H9 (cell line): ENCODE measurements around the gene DCAF6. TPM values are rescaled to one million over a fixed set of nuclear protein-coding genes. Genes with fewer than 3 reads are reported as not detected.
A peak's percentile ranks its signal among the peaks of the same experiment; 100 is the strongest.

ENCODE experiments used
- DNase-seq: peaks from one replicate; pipeline ENCODE4 v3.0.0-alpha.2; 2017
- H2AFZ ChIP-seq: one replicate; pipeline ENCODE4 v1.6.1; 2013; ENCODE audit warnings: mild to moderate bottlenecking, low read length, control low read depth, moderate library complexity
- H2AK5ac ChIP-seq: 2 replicates; pipeline ENCODE4 v1.6.1; 2013; ENCODE audit warnings: low read length, control low read depth, mixed read lengths; ENCODE audit not compliant: insufficient read length
- H2BK120ac ChIP-seq: one replicate; pipeline ENCODE4 v1.6.1; 2013; ENCODE audit warnings: low read depth, mild to moderate bottlenecking, low read length, control low read depth, inconsistent platforms; ENCODE audit not compliant: poor library complexity, severe bottlenecking
- H2BK12ac ChIP-seq: 2 replicates; pipeline ENCODE4 v1.6.1; 2013; ENCODE audit warnings: low read length, control low read depth, mixed read lengths, low read depth; ENCODE audit not compliant: insufficient read length
- H2BK15ac ChIP-seq: 2 replicates; pipeline ENCODE4 v1.6.1; 2013; ENCODE audit warnings: low read depth, low read length, control low read depth
- H2BK20ac ChIP-seq: one replicate; pipeline ENCODE4 v1.6.1; 2013; ENCODE audit warnings: low read depth, mild to moderate bottlenecking, low read length, control low read depth, inconsistent platforms; ENCODE audit not compliant: poor library complexity, severe bottlenecking
- H2BK5ac ChIP-seq: 2 replicates; pipeline ENCODE4 v1.6.1; 2013; ENCODE audit warnings: low read length, control low read depth, mixed read lengths; ENCODE audit not compliant: insufficient read length
- H3K14ac ChIP-seq: 2 replicates; pipeline ENCODE4 v1.6.1; 2013; ENCODE audit warnings: low read length, control low read depth; ENCODE audit not compliant: insufficient read depth
- H3K18ac ChIP-seq: 2 replicates; pipeline ENCODE4 v1.6.1; 2013; ENCODE audit warnings: low read depth, mild to moderate bottlenecking, mixed read lengths, low read length, control low read depth; ENCODE audit not compliant: insufficient read length
- H3K23ac ChIP-seq: 2 replicates; pipeline ENCODE4 v1.6.1; 2013; ENCODE audit warnings: low read length, control low read depth, mixed read lengths, low read depth; ENCODE audit not compliant: insufficient read length
- H3K23me2 ChIP-seq: 2 replicates; pipeline ENCODE4 v1.6.1; 2013; ENCODE audit warnings: low read depth, mild to moderate bottlenecking, mixed read lengths, low read length, control low read depth; ENCODE audit not compliant: insufficient read length, poor library complexity, severe bottlenecking
- H3K27ac ChIP-seq: 2 replicates; pipeline ENCODE4 v1.5.1; 2013; ENCODE audit warnings: low read length, control low read depth, mixed read lengths, low read depth; ENCODE audit not compliant: insufficient read length
- H3K27me3 ChIP-seq: 2 replicates; pipeline ENCODE4 v1.6.1; 2013; ENCODE audit warnings: low read length, control low read depth, inconsistent platforms; ENCODE audit not compliant: insufficient read depth
- H3K4ac ChIP-seq: 2 replicates; pipeline ENCODE4 v1.6.1; 2013; ENCODE audit warnings: low read depth, mild to moderate bottlenecking, control low read depth, inconsistent platforms, low read length, moderate library complexity
- H3K4me1 ChIP-seq: 2 replicates; pipeline ENCODE4 v1.6.1; 2013; ENCODE audit warnings: low read length, control low read depth, inconsistent platforms; ENCODE audit not compliant: insufficient read depth
- H3K4me2 ChIP-seq: 2 replicates; pipeline ENCODE4 v1.6.1; 2013; ENCODE audit warnings: low read length, control low read depth, mixed read lengths; ENCODE audit not compliant: insufficient read length, insufficient read depth
- H3K56ac ChIP-seq: 2 replicates; pipeline ENCODE4 v1.6.1; 2013; ENCODE audit warnings: low read depth, mild to moderate bottlenecking, mixed read lengths, low read length, control low read depth; ENCODE audit not compliant: insufficient read length
- H3K79me1 ChIP-seq: 2 replicates; pipeline ENCODE4 v1.6.1; 2013; ENCODE audit warnings: low read depth, mild to moderate bottlenecking, moderate library complexity, low read length, control low read depth, inconsistent platforms; ENCODE audit not compliant: insufficient read depth, poor library complexity, severe bottlenecking
- H3K79me2 ChIP-seq: 2 replicates; pipeline ENCODE4 v1.6.1; 2013; ENCODE audit warnings: low read length, control low read depth, inconsistent platforms; ENCODE audit not compliant: insufficient read depth
- H3K9ac ChIP-seq: 2 replicates; pipeline ENCODE4 v1.6.1; 2013; ENCODE audit warnings: low read length, control low read depth, mixed read lengths; ENCODE audit not compliant: insufficient read length; ENCODE audit errors: extremely low read depth
- H3K9me3 ChIP-seq: one replicate; pipeline ENCODE4 v1.6.1; 2013; ENCODE audit warnings: low read depth, low read length, inconsistent platforms; ENCODE audit not compliant: control insufficient read depth
- H3T11ph ChIP-seq: one replicate; pipeline ENCODE4 v1.6.1; 2013; ENCODE audit warnings: mild to moderate bottlenecking, low read length, control low read depth, inconsistent platforms
- H4K20me1 ChIP-seq: one replicate; pipeline ENCODE4 v1.6.1; 2013; ENCODE audit not compliant: control insufficient read depth, insufficient read length, insufficient read depth
- H4K5ac ChIP-seq: 2 replicates; pipeline ENCODE4 v1.6.1; 2013; ENCODE audit warnings: low read depth, mild to moderate bottlenecking, mixed read lengths, low read length, control low read depth; ENCODE audit not compliant: insufficient read length
- H4K8ac ChIP-seq: replicated peaks from 2 replicates; pipeline ENCODE4 v1.6.1; 2013; ENCODE audit warnings: low read length, control low read depth, mixed read lengths, low read depth; ENCODE audit not compliant: insufficient read length
- H4K91ac ChIP-seq: 2 replicates; pipeline ENCODE4 v1.6.1; 2013; ENCODE audit warnings: low read depth, mild to moderate bottlenecking, moderate library complexity, mixed read lengths, low read length, control low read depth; ENCODE audit not compliant: insufficient read length
- H3K27ac Mint-ChIP-seq, 3 experiments: 2 replicates in 2 of 3; 3 replicates in 1 of 3; pipeline ENCODE4 v1.8.0; 2020 to 2021; ENCODE audit warnings: mixed read lengths in 3 of 3, mild to moderate bottlenecking in 1 of 3, moderate library complexity in 1 of 3
- H3K27me3 Mint-ChIP-seq: 2 replicates; pipeline ENCODE4 v1.8.0; 2021; ENCODE audit warnings: low read depth, mild to moderate bottlenecking, moderate library complexity, mixed read lengths
- H3K36me3 Mint-ChIP-seq, 3 experiments: 2 replicates in 2 of 3; 3 replicates in 1 of 3; pipeline ENCODE4 v1.8.0; 2020 to 2021; ENCODE audit warnings: low read depth in 3 of 3, mixed read lengths in 3 of 3; ENCODE audit not compliant: insufficient read depth in 1 of 3
- H3K4me1 Mint-ChIP-seq, 2 experiments: 2 replicates each; pipeline ENCODE4 v1.8.0; 2020; ENCODE audit warnings: mixed read lengths in 2 of 2
- H3K4me3 Mint-ChIP-seq, 2 experiments: 2 replicates in 1 of 2; 3 replicates in 1 of 2; pipeline ENCODE4 v1.8.0; 2020 to 2021; ENCODE audit warnings: mild to moderate bottlenecking in 2 of 2, mixed read lengths in 2 of 2, moderate library complexity in 1 of 2
- H3K9me3 Mint-ChIP-seq, 2 experiments: 2 replicates in 1 of 2; 3 replicates in 1 of 2; pipeline ENCODE4 v1.8.0; 2020; ENCODE audit warnings: mild to moderate bottlenecking in 2 of 2, mixed read lengths in 2 of 2, moderate library complexity in 1 of 2
- WGBS: extraction: QIAGEN DNeasy Blood & Tissue Kit; methylation state at CpG from one replicate; pipeline ENCODE4 v1.1.7; 2013; ENCODE audit warnings: missing lambda C conversion rate, low lambda C conversion rate, mixed read lengths; ENCODE audit not compliant: insufficient read length; ENCODE audit errors: extremely low coverage; 5-methylcytosine and 5-hydroxymethylcytosine counted together
- total RNA-seq: library from RNA; stranded (reverse); gene quantifications from 2 replicates; pipeline ENCODE4 v1.2.1, GENCODE V29; 2021
- TF ChIP-seq, protein P1 (sequence below): fragments of 200-600 bp; sonication (generic); conservative IDR thresholded peaks from 3 replicates; pipeline ENCODE4 v1.8.0; 2021; ENCODE audit warnings: antibody characterized with exemption, mild to moderate bottlenecking

The DCAF6 gene
- total RNA-seq, 1 experiment from 2014 or later: 16.0 TPM

- H4K20me1 ChIP-seq: no peaks in the 10 kb centered on the region
- no peak overlapping the region for H4K5ac ChIP-seq
- whole genome bisulfite sequencing: no CpG with 5 or more reads among the region's 5 CpGs
- peak overlapping the region; percentile 88 to 97 for H3K4me3 Mint-ChIP-seq
- peaks cover 0 to 3% of the 10 kb centered on the region in 2 experiments; a peak in 1 of 5 replicates for H3K9me3 Mint-ChIP-seq
- H3K27me3 Mint-ChIP-seq: no peaks in the 10 kb centered on the region
- no peak overlapping the region for H3K56ac ChIP-seq
- H3K14ac ChIP-seq: no peak overlapping the region
- peak overlapping the region; percentile 74 for H3K4me2 ChIP-seq
- peaks cover 11% of the 10 kb centered on the region for H3K23me2 ChIP-seq
- H3K27me3 ChIP-seq: no peaks in the 10 kb centered on the region
- no peak overlapping the region for H2BK5ac ChIP-seq
- H3K36me3 Mint-ChIP-seq: peaks cover 0 to 14% (median 6%) of the 10 kb centered on the region in 3 experiments; a peak in 6 of 7 replicates
- TF ChIP-seq, protein P1, sequence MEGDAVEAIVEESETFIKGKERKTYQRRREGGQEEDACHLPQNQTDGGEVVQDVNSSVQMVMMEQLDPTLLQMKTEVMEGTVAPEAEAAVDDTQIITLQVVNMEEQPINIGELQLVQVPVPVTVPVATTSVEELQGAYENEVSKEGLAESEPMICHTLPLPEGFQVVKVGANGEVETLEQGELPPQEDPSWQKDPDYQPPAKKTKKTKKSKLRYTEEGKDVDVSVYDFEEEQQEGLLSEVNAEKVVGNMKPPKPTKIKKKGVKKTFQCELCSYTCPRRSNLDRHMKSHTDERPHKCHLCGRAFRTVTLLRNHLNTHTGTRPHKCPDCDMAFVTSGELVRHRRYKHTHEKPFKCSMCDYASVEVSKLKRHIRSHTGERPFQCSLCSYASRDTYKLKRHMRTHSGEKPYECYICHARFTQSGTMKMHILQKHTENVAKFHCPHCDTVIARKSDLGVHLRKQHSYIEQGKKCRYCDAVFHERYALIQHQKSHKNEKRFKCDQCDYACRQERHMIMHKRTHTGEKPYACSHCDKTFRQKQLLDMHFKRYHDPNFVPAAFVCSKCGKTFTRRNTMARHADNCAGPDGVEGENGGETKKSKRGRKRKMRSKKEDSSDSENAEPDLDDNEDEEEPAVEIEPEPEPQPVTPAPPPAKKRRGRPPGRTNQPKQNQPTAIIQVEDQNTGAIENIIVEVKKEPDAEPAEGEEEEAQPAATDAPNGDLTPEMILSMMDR: no peak
- H3K4ac ChIP-seq: no peak overlapping the region
- H3K79me1 ChIP-seq: no peaks in the 10 kb centered on the region
- peak overlapping the region; percentile 37 for H3K27ac ChIP-seq
- H2BK120ac ChIP-seq: no peak overlapping the region
- H2BK12ac ChIP-seq: no peak overlapping the region
- H3K27ac Mint-ChIP-seq: peak overlapping the region; percentile 97 to 100 (median 97)
- H3K9me3 ChIP-seq: no peaks in the 10 kb centered on the region
- H2BK15ac ChIP-seq: no peak overlapping the region
- 0 out of 2 replicates have a peak, but pooled peaks cover 3% of the 10 kb centered on the region for H3K4me1 ChIP-seq
- no peak overlapping the region for H2AK5ac ChIP-seq
- H3K79me2 ChIP-seq: peaks cover 7% of the 10 kb centered on the region; the same call in 1 of the 2 replicates
- H2AFZ ChIP-seq: no peak overlapping the region
- peak overlapping the region; percentile 93 for H3K9ac ChIP-seq
- peak overlapping the region; percentile 10 for H3K18ac ChIP-seq
- DNase-seq: no peak
- no peak overlapping the region for H3K23ac ChIP-seq
- no peak overlapping the region for H4K8ac ChIP-seq
- H2BK20ac ChIP-seq: no peak overlapping the region
- no peak overlapping the region for H3T11ph ChIP-seq
- peaks cover 19 to 24% of the 10 kb centered on the region in 2 experiments for H3K4me1 Mint-ChIP-seq
- no peak overlapping the region for H4K91ac ChIP-seq
Observed at GRCh38 chr1:167937709-167938010, 1.2 kb downstream of the DCAF6 start.
